ENCODE results near the gene EID3.

DNA sequence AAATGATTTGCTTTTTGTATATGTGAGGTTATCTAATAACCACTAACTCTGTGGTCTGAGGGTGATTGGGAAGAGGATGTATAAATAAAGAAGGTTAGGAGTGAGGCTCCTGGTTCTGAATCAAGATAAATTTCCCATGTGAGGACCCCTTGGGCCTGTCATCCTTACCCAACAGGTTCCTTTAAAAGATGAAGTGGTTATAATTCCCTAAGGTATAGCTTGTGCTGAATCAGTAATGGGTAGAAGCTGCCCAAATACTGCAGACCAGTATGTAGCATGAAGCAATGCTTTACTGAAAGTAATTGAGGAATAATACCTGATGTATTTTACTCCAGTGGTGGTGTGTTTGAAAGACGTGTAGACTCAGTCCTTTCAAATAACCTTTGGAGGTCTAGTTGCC, 8.7 kb downstream of the EID3 start:
- TF ChIP-seq CTCF (IDR thresholded peaks at IDR 0.05), result no peak
- no peak for TF ChIP-seq EZH2 (IDR thresholded peaks at IDR 0.05; ENCODE audit: borderline replicate concordance, insufficient read depth, low read depth, low read length, poor library complexity, severe bottlenecking)

All from B cell (primary cell).